ENCODE results near the gene CELSR1.

Gene CELSR1

DNA sequence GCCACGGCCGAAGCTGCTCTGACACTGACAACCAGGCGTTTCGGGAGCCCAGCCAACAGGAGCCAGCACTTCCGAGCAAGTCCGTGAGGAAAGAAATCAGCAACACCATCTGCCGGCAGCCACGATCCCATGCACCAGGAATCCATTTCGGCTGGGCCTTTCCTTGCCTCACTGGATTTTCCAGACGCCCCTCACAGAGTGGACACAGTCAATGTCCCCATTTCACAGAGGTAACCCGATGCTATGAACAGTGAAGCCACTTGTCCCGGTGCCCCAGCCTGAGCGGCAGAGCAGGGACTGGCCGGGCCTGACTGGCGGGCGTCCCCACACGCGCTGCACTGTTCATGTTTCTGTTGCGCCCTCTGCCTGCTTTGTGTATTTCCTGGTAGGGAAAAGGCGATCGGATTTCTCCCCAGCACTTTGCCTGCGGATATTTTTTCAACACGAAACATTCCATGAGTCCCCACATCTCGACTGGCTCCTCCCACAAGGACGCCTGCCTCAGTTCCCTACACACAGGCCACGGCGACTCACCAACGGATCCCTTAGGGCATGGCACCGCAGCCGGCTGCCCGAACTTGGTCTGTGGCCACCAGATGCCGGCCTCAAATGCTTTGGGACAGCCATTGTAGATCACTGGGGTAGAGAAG, 146.6 kb downstream of the CELSR1 start:
- no peaks in the 10 kb centered on the region for H3F3A ChIP-seq (ENCODE audit: control insufficient read depth, insufficient read depth)
- no peak overlapping the region for H3K4me2 ChIP-seq (ENCODE audit: low read length)
- H3K4me1 ChIP-seq (ENCODE audit: control insufficient read depth, low read length), result no peaks in the 10 kb centered on the region
- H4K20me1 ChIP-seq (ENCODE audit: control insufficient read depth, insufficient read depth, low read depth, low read length), result no peaks in the 10 kb centered on the region
- H3K9me2 ChIP-seq (replicated peaks; ENCODE audit: control insufficient read depth, low read length), result no peaks in the 10 kb centered on the region
- H3K79me2 ChIP-seq (ENCODE audit: control insufficient read depth, low read length), result no peaks in the 10 kb centered on the region
- no peaks in the 10 kb centered on the region for H3K9me3 ChIP-seq (ENCODE audit: control insufficient read depth, insufficient read depth, low read length)
- H3K27ac ChIP-seq (ENCODE audit: low read depth, low read length), result no peak overlapping the region
- TF ChIP-seq, protein P1, sequence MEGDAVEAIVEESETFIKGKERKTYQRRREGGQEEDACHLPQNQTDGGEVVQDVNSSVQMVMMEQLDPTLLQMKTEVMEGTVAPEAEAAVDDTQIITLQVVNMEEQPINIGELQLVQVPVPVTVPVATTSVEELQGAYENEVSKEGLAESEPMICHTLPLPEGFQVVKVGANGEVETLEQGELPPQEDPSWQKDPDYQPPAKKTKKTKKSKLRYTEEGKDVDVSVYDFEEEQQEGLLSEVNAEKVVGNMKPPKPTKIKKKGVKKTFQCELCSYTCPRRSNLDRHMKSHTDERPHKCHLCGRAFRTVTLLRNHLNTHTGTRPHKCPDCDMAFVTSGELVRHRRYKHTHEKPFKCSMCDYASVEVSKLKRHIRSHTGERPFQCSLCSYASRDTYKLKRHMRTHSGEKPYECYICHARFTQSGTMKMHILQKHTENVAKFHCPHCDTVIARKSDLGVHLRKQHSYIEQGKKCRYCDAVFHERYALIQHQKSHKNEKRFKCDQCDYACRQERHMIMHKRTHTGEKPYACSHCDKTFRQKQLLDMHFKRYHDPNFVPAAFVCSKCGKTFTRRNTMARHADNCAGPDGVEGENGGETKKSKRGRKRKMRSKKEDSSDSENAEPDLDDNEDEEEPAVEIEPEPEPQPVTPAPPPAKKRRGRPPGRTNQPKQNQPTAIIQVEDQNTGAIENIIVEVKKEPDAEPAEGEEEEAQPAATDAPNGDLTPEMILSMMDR (IDR thresholded peaks at IDR 0.05; ENCODE audit: low read depth, low read length, poor library complexity, severe bottlenecking), result no peak
- no peak for TF ChIP-seq EZH2phosphoT487 (IDR thresholded peaks at IDR 0.05; ENCODE audit: borderline replicate concordance, low read length)
- no peaks in the 10 kb centered on the region for H3K36me3 ChIP-seq (ENCODE audit: control insufficient read depth, low read length)
- H3K27me3 ChIP-seq (ENCODE audit: control insufficient read depth, low read length), result no peaks in the 10 kb centered on the region
- H3K4me3 ChIP-seq (ENCODE audit: low read length), result no peak overlapping the region

DNA sequence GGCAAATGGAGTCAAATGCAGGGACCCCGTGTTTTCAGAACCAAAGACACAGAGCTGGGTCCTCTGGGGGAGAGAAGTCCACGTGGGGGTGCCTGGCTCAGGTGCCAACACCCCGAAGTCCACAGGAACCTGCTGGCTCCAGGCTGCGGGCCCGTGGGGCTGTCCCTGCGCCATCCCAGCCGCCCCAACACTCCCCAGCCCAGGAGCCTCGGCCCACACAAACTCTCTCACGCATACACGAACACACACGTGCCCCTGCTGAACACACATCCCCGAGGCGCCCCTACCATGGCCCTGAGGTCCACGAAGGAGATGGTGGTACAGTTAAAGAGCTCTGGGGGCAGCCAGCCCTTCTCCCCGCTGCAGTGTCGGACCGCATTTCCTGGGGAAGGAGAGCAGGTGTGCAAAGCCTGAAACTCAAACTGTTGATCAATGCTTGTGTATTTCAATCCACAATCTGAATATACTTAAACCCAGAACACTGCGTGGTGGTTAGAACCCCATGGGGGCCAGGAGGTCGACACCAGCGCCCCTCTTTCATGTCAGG, 147.2 kb downstream of the CELSR1 start:
- TF ChIP-seq, protein P1 (IDR thresholded peaks at IDR 0.05; ENCODE audit: low read depth, low read length, poor library complexity, severe bottlenecking), result no peak
- no peak for TF ChIP-seq EZH2phosphoT487 (IDR thresholded peaks at IDR 0.05; ENCODE audit: borderline replicate concordance, low read length)
- no peaks in the 10 kb centered on the region for H3K4me1 ChIP-seq (ENCODE audit: control insufficient read depth, low read length)
- no peaks in the 10 kb centered on the region for H3K9me3 ChIP-seq (ENCODE audit: control insufficient read depth, insufficient read depth, low read length)
- H3F3A ChIP-seq (ENCODE audit: control insufficient read depth, insufficient read depth), result no peaks in the 10 kb centered on the region
- no peak overlapping the region for H3K4me2 ChIP-seq (ENCODE audit: low read length)
- H3K79me2 ChIP-seq (ENCODE audit: control insufficient read depth, low read length), result no peaks in the 10 kb centered on the region
- no peaks in the 10 kb centered on the region for H3K36me3 ChIP-seq (ENCODE audit: control insufficient read depth, low read length)
- no peaks in the 10 kb centered on the region for H4K20me1 ChIP-seq (ENCODE audit: control insufficient read depth, insufficient read depth, low read depth, low read length)
- no peak overlapping the region for H3K27ac ChIP-seq (ENCODE audit: low read depth, low read length)
- H3K4me3 ChIP-seq (ENCODE audit: low read length), result no peak overlapping the region
- no peaks in the 10 kb centered on the region for H3K27me3 ChIP-seq (ENCODE audit: control insufficient read depth, low read length)
- no peaks in the 10 kb centered on the region for H3K9me2 ChIP-seq (replicated peaks; ENCODE audit: control insufficient read depth, low read length)

DNA sequence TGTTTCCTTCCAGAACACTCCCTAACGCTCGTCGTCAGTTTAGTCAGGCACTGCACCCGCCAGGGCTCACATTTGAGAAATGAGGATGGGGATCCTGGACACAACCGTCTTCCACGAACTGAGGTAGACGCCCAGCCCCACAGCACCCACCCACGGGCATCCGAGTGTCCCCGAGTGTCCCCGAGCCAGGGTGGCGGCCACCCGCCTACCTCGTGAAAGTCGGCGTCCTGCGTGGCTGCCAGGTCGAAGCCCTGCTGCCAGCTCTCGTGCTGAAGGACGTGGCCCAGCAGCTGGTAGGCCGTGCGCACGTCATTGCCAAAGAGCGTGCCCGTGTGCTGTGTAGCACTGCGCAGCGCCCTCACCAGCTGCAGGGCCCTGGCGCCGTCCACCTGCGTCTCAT, 148.3 kb downstream of the CELSR1 start:
- no peaks in the 10 kb centered on the region for H3K4me1 ChIP-seq (ENCODE audit: control insufficient read depth, low read length)
- H3K4me2 ChIP-seq (ENCODE audit: low read length), result no peak overlapping the region
- TF ChIP-seq EZH2phosphoT487 (IDR thresholded peaks at IDR 0.05; ENCODE audit: borderline replicate concordance, low read length), result no peak
- TF ChIP-seq, protein P1 (IDR thresholded peaks at IDR 0.05; ENCODE audit: low read depth, low read length, poor library complexity, severe bottlenecking), result no peak
- H3K27ac ChIP-seq (ENCODE audit: low read depth, low read length), result no peak overlapping the region
- H3K79me2 ChIP-seq (ENCODE audit: control insufficient read depth, low read length), result no peaks in the 10 kb centered on the region
- H3K4me3 ChIP-seq (ENCODE audit: low read length), result no peak overlapping the region
- no peaks in the 10 kb centered on the region for H4K20me1 ChIP-seq (ENCODE audit: control insufficient read depth, insufficient read depth, low read depth, low read length)
- H3F3A ChIP-seq (ENCODE audit: control insufficient read depth, insufficient read depth), result no peaks in the 10 kb centered on the region
- no peaks in the 10 kb centered on the region for H3K27me3 ChIP-seq (ENCODE audit: control insufficient read depth, low read length)
- H3K36me3 ChIP-seq (ENCODE audit: control insufficient read depth, low read length), result no peaks in the 10 kb centered on the region
- no peaks in the 10 kb centered on the region for H3K9me3 ChIP-seq (ENCODE audit: control insufficient read depth, insufficient read depth, low read length)
- H3K9me2 ChIP-seq (replicated peaks; ENCODE audit: control insufficient read depth, low read length), result no peaks in the 10 kb centered on the region

Data from DOHH2 (cell line).